Neutrophil (primary cell): Measurements from ENCODE around the gene ATG4C.

ENCODE experiments used
- H3K27ac ChIP-seq: fragments of 200-600 bp; sonication (generic); 2 replicates; pipeline ENCODE4 v1.5.1; 2016; ENCODE audit warnings: mild to moderate bottlenecking, moderate library complexity
- H3K27me3 ChIP-seq: fragments of 200-600 bp; sonication (generic); 2 replicates; pipeline ENCODE4 v1.6.0; 2016; ENCODE audit warnings: mild to moderate bottlenecking
- H3K36me3 ChIP-seq: fragments of 200-600 bp; sonication (generic); 2 replicates; pipeline ENCODE4 v1.5.1; 2017
- H3K4me1 ChIP-seq, 2 experiments: fragments of 200-600 bp in 1 of 2; sonication (generic) in 1 of 2; 1 replicate in 1 of 2; 2 replicates in 1 of 2; pipeline versions ENCODE4 v1.5.1 to v1.6.1; 2013 to 2016; ENCODE audit warnings: low read depth in 1 of 2, low read length in 1 of 2, mild to moderate bottlenecking in 1 of 2, moderate library complexity in 1 of 2; ENCODE audit not compliant: control insufficient read depth in 1 of 2, insufficient read depth in 1 of 2
- H3K4me3 ChIP-seq, 2 experiments: fragments of 200-600 bp in 1 of 2; sonication (generic) in 1 of 2; 1 replicate in 1 of 2; 2 replicates in 1 of 2; pipeline ENCODE4 v1.5.1; 2013 to 2016; ENCODE audit warnings: low read depth in 1 of 2, low read length in 1 of 2, mild to moderate bottlenecking in 1 of 2, moderate library complexity in 1 of 2
- H3K9me3 ChIP-seq: fragments of 200-600 bp; sonication (generic); 2 replicates; pipeline ENCODE4 v1.5.1; 2016
- TF ChIP-seq, protein P1 (sequence below): fragments of 200-600 bp; sonication (generic); IDR thresholded peaks from 2 replicates; pipeline ENCODE4 v1.5.1; 2016; ENCODE audit warnings: antibody characterized with exemption

The ATG4C gene

DNA sequence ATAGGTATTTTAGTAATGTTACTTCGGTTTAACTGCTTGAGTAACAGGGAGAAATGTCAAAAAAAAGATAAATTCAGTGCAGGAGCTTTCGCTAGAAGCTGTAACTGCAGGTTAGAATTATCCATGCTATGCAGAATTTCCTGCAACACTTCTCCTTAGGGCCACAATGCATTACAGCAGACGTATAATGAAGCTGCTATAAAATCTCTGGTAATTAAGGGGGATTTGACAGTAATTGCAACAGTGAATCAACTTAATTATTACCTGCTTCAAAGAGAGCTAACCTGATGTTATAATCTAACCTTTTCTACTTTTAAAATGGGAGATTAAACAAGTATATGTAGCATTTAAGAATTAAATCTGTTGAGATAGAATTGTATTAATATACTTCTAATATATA is 92.6 kb downstream of the ATG4C start:
- Histone ChIP-seq H3K36me3 (no peaks in the 10 kb centered on the region), H3K27me3 (peaks cover 19% of the 10 kb centered on the region), H3K27ac (no peak overlapping the region), H3K4me1 (no peaks in the 10 kb centered on the region), H3K9me3 (no peaks in the 10 kb centered on the region), H3K4me3 (no peak overlapping the region)
- TF ChIP-seq, protein P1, sequence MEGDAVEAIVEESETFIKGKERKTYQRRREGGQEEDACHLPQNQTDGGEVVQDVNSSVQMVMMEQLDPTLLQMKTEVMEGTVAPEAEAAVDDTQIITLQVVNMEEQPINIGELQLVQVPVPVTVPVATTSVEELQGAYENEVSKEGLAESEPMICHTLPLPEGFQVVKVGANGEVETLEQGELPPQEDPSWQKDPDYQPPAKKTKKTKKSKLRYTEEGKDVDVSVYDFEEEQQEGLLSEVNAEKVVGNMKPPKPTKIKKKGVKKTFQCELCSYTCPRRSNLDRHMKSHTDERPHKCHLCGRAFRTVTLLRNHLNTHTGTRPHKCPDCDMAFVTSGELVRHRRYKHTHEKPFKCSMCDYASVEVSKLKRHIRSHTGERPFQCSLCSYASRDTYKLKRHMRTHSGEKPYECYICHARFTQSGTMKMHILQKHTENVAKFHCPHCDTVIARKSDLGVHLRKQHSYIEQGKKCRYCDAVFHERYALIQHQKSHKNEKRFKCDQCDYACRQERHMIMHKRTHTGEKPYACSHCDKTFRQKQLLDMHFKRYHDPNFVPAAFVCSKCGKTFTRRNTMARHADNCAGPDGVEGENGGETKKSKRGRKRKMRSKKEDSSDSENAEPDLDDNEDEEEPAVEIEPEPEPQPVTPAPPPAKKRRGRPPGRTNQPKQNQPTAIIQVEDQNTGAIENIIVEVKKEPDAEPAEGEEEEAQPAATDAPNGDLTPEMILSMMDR: no peak

- TF ChIP-seq, protein P1: no peak
- H3K9me3 ChIP-seq: no peaks in the 10 kb centered on the region
- no peak overlapping the region for H3K27ac ChIP-seq
- no peaks in the 10 kb centered on the region for H3K36me3 ChIP-seq
- no peak overlapping the region for H3K4me3 ChIP-seq
- H3K4me1 ChIP-seq: no peaks in the 10 kb centered on the region
- peaks cover 23% of the 10 kb centered on the region for H3K27me3 ChIP-seq
Observed at GRCh38 chr1:62877579-62877978, 93.6 kb downstream of the ATG4C start.

- Histone ChIP-seq H3K4me1 (no peaks in the 10 kb centered on the region), H3K27ac (no peak overlapping the region), H3K9me3 (no peaks in the 10 kb centered on the region), H3K27me3 (peaks cover 31% of the 10 kb centered on the region), H3K4me3 (no peak overlapping the region), H3K36me3 (no peaks in the 10 kb centered on the region)
- TF ChIP-seq, protein P1: no peak
Observed at GRCh38 chr1:62879962-62880361, 96.0 kb downstream of the ATG4C start.

GRCh38 chr1:62882201-62883104 is 98.5 kb downstream of the ATG4C start:
- Histone ChIP-seq H3K27ac (no peak overlapping the region), H3K4me3 (no peak overlapping the region), H3K9me3 (no peaks in the 10 kb centered on the region), H3K27me3 (peaks cover 36% of the 10 kb centered on the region), H3K4me1 (no peaks in the 10 kb centered on the region), H3K36me3 (no peaks in the 10 kb centered on the region)
- TF ChIP-seq, protein P1: no peak

- TF ChIP-seq, protein P1: no peak
- Histone ChIP-seq H3K4me1 (no peaks in the 10 kb centered on the region), H3K27me3 (peaks cover 36% of the 10 kb centered on the region), H3K27ac (no peak overlapping the region), H3K36me3 (no peaks in the 10 kb centered on the region), H3K4me3 (no peak overlapping the region), H3K9me3 (no peaks in the 10 kb centered on the region)
Observed at GRCh38 chr1:62884156-62884740, 100.3 kb downstream of the ATG4C start.
